Right cardiac atrium (tissue), 5 donors: ENCODE data around the gene VPS41. TPM values are rescaled to one million over a fixed set of nuclear protein-coding genes. Genes with fewer than 3 reads are reported as not detected.

Experiments
- ATAC-seq, 2 donors: fragments of 200-7000 bp; cut with Tn5 transposase; one replicate each; pipeline versions ENCODE4 v1.8.0 to v1.9.1; 2020; ENCODE audit warnings: moderate library complexity in 2 of 2, mild to moderate bottlenecking in 1 of 2
- DNase-seq, 3 donors: peaks; one replicate each; pipeline ENCODE4 v3.0.0-alpha.2; 2020
- H3K27ac ChIP-seq: one replicate; pipeline ENCODE4 v1.5.1; 2013; ENCODE audit warnings: mild to moderate bottlenecking, low read length, control low read depth, moderate library complexity
- H3K27me3 ChIP-seq: one replicate; pipeline ENCODE4 v1.6.1; 2013; ENCODE audit not compliant: control insufficient read depth, insufficient read depth
- H3K4me1 ChIP-seq: one replicate; pipeline ENCODE4 v1.6.1; 2013; ENCODE audit warnings: low read length; ENCODE audit not compliant: control insufficient read depth, insufficient read depth
- H3K4me3 ChIP-seq: one replicate; pipeline ENCODE4 v1.5.1; 2013; ENCODE audit warnings: low read length, control low read depth
- H3K9me3 ChIP-seq: one replicate; pipeline ENCODE4 v1.6.1; 2013; ENCODE audit warnings: low read length; ENCODE audit not compliant: control insufficient read depth
- WGBS: extraction: QIAGEN DNeasy Blood & Tissue Kit; methylation state at CpG from one replicate; pipeline ENCODE4 v1.1.7; 2013; 5-methylcytosine and 5-hydroxymethylcytosine counted together
- intact Hi-C, 4 donors: fragments of 100-400 bp; cut with DNase I; formaldehyde crosslinking; loops; one replicate each; pipeline versions ENCODE4 v1.11.0 to v1.14.0; 2022 to 2023
- polyA plus RNA-seq: library from polyadenylated mRNA; stranded (reverse); fragments of 200-250 nt; gene quantifications from one replicate; pipeline ENCODE4 v1.2.3, GENCODE V29; 2013
- total RNA-seq, 4 donors: library from RNA; stranded (reverse); fragmentation: NEBNext Ultra II Directional; extraction: Animal tissue kit (Norgen Biotek cat#: 25700); gene quantifications; one replicate each; pipeline ENCODE4 v1.2.1, GENCODE V29; 2021
- donor health status: healthy with polysubstance abuse.
- donor health status: DM: no; HTN: yes; CAD: no.
- donor health status: DM: no; HTN: no; CAD: no.
- donor health status: DM: no; HTN: yes; CAD: no; lungs with severe emphysema.
- donor health status: DM: yes; HTN: yes; CAD: no.

Gene VPS41
- total and polyA plus RNA-seq, 5 donors: 11.5 to 54.7 (median 45.5) TPM

DNA sequence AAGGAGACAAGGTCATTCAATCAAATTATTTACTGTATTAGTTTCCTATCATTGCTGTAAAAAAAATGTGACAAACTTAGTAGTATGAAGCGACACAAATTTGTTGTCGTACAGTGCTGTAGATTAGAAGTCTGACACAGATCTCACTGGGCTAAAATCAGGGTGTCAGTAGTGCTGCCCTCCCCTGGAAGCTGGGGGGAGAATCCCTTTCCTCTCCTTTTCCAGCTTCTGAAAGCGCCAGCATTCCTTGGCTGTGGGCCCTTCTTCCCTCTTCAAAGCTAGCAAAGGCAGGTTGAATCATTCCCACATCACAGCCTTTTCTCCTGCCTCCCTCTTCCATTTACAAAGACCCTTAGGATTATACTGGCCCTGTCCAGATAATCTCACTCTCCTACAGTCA is 28.0 kb downstream of the VPS41 start:
- Histone ChIP-seq H3K27me3 (no peaks in the 10 kb centered on the region), H3K4me1 (peaks cover 1% of the 10 kb centered on the region), H3K4me3 (no peak overlapping the region), H3K27ac (no peak overlapping the region), H3K9me3 (no peaks in the 10 kb centered on the region)
- WGBS: 93% methylated on average over 3 of the region's 3 CpGs
- no peak for ATAC-seq
- intact Hi-C loops: no loop called here
- DNase-seq: no peak

DNA sequence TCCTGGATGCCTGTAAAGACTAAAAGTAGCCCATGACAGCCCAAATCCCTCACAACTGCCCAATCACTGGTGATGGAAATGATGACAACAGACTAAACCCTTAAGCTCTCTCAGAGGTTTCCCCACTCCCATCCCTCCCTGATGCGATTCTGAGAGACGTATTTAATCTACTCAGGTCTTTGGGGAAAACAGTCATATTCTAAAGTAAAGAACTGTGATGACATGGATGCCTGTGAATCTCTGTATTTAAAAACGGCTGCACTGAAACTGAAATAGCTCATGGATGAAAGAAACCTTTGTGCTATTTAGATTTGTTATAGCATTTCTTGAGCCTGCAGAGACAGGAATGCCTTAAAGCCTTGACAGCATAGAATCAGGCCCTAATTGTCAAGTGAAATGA is 28.5 kb downstream of the VPS41 start:
- intact Hi-C loops: no loop called here
- Histone ChIP-seq H3K4me1 (peaks cover 1% of the 10 kb centered on the region), H3K27me3 (no peaks in the 10 kb centered on the region), H3K4me3 (no peak overlapping the region), H3K27ac (no peak overlapping the region), H3K9me3 (no peaks in the 10 kb centered on the region)
- WGBS: 60% methylated on average over 3 of the region's 3 CpGs
- DNase-seq (no peak), ATAC-seq (no peak)

DNA sequence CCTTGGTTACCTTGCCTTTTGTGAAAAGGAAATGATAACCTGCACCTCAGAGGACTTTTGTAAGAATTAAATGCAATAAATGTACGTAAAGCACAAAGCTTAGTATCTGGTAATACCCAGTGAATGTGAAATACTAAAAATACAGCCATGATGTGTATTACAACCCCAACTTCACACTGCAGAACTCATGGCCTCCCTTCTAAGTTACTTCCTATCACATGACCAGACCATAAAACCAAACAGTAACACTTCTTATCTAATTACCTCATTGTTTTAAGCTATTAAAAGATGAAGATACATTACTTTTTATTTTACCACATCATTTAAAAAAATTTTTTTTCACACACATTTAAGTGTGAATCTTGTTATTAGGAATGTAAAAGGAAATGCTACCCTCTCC is 29.0 kb downstream of the VPS41 start:
- no peaks in the 10 kb centered on the region for H3K27me3 ChIP-seq
- no peaks in the 10 kb centered on the region for H3K9me3 ChIP-seq
- WGBS: 93% methylated on average over 1 of the region's 1 CpG
- no peak overlapping the region for H3K27ac ChIP-seq
- intact Hi-C loops: no loop called here
- H3K4me3 ChIP-seq: no peak overlapping the region
- DNase-seq: no peak
- H3K4me1 ChIP-seq: peaks cover 1% of the 10 kb centered on the region
- no peak for ATAC-seq

DNA sequence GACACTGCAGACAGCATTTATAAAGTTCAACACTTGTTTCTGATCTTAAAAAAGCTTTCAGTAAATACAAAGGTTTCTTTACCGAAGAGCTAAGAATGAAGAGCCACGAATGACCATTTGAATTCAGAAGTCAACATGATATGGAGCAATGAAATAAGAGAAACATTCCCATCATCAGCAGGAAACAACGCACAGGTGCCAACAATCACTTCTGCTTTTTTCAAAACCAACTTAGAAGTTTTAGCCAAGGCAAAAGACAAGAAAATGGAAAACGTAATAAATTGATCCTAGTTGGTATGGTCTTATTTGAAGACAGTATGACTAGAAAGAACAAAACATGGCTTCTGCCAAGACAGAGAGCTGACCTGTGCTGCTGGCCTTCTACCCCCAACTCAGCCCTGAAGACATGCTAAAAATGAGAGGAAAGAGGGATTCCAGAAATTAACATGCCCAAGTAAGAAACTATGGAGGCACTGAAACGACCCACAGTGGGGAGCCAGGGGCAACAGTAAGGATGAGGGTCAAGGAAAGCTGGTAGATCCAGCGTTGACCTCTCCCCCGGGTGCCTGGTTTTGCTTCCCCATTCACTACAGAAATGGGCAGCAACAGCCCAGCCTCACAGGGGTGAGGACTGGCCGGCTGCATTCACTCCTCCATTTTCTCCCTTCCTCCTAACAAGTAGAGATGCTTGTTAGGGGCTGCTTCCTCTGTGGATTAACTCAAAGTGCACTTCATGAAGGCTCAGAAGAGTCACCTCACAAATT is 30.1 kb downstream of the VPS41 start:
- Histone ChIP-seq H3K4me1 (peaks cover 1% of the 10 kb centered on the region), H3K4me3 (no peak overlapping the region), H3K9me3 (no peaks in the 10 kb centered on the region), H3K27me3 (no peaks in the 10 kb centered on the region), H3K27ac (no peak overlapping the region)
- WGBS: 83% methylated on average over 8 of the region's 8 CpGs
- ATAC-seq (no peak), DNase-seq (no peak)
- intact Hi-C loops: no loop called here

DNA sequence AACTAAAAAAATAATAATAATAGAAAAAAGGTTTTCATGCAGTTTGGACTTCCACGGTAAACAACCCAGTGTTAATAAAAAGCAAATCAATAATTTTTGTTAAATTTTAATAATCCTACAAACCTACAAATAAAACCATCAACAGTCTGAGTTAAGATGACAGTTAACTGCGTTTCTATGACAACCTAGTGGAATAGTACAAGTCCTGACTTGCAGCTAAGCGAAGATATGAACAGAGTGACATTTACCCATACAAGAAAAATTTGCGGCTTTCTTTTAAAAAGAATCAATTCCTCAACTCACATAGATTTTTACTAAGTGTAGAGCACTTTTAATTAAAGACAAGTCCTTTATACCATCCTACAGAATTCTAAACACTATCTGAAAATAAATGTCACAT is 35.6 kb downstream of the VPS41 start:
- Histone ChIP-seq H3K9me3 (no peaks in the 10 kb centered on the region), H3K27ac (no peak overlapping the region), H3K27me3 (no peaks in the 10 kb centered on the region), H3K4me1 (peaks cover 3% of the 10 kb centered on the region), H3K4me3 (no peak overlapping the region)
- DNase-seq (no peak), ATAC-seq (no peak)
- 96% methylated on average over 4 of the region's 4 CpGs for WGBS
- intact Hi-C loops: no loop called here

DNA sequence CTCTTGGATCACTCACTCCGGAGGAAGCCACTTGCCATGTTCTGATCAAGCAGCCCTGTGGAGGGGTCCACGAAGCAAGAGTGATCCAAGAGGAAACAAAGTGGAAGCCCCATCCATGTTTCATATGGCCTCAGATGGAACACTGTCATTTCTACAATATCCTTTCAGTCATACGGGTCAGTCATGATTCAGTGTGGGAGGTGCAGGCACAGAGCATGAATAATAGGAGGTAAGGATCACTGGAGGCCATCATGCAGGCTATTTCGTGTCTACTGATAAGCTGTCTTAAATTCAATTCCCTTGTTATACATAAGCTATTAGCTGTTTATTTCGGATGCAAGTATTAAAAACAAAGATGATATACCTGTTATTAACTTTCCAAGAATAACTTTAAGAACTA is 36.8 kb downstream of the VPS41 start:
- intact Hi-C loops: no loop called here
- H3K27ac ChIP-seq: no peak overlapping the region
- no peak overlapping the region for H3K4me3 ChIP-seq
- H3K9me3 ChIP-seq: no peaks in the 10 kb centered on the region
- H3K27me3 ChIP-seq: no peaks in the 10 kb centered on the region
- 87% methylated on average over 5 of the region's 5 CpGs for WGBS
- DNase-seq (no peak), ATAC-seq (no peak)
- H3K4me1 ChIP-seq: peaks cover 2% of the 10 kb centered on the region

DNA sequence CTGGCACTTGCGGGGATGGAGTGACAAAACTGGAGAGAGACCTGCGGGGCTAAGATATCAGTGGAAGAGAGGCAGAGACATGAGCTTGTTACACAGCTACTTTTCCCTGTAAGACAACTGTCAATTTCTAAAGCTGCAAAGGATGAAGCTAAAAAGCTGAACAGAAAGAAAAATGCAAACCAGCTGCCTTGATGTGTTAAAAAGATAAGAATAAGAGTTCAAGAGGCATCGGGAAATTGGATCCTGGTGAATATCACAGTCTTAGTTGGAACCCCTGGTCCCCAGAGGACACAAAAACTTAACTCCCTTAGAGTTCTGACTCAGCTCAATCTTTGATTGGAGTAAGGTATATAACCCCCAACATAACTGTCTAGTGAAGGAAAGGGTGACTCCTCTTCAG is 38.8 kb downstream of the VPS41 start:
- Histone ChIP-seq H3K9me3 (no peaks in the 10 kb centered on the region), H3K27ac (no peak overlapping the region), H3K4me1 (peaks cover 2% of the 10 kb centered on the region), H3K27me3 (no peaks in the 10 kb centered on the region), H3K4me3 (no peak overlapping the region)
- 78% methylated on average over 3 of the region's 3 CpGs for WGBS
- intact Hi-C loops: no loop called here
- DNase-seq: no peak
- ATAC-seq: no peak

DNA sequence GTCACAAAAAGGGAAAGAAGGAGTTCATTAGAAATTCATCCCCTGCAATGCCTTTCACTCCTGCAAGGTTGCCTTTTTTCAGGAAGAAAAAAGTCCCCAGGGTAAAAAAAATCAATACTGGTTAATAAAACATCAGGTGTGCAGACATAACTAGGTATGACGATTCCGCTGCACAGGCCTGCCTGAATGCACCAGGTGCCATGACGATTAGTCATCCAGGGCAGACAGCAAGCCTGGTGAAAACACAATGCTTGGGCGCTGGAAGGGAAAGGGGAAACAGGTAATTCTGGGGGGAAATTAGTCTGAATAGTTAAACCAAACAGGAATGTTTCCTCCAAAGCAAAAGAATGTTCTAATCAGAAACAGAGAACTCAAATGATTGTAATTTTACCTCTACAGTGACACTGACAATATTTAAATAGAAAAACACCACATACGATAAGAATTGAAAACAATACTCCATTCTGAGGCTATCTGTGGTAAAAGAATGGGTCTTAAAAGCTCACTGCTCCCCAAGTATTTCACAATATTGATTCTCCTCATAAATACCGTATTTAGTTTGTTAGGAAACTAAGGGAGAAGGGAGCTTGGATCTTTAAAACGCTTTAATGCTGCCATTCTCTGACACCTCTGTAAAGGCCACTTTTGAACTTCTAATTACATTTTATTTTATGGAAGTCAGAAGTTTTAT is 45.2 kb downstream of the VPS41 start:
- DNase-seq (no peak), ATAC-seq (no peak)
- intact Hi-C loops: no loop called here
- no peaks in the 10 kb centered on the region for H3K27me3 ChIP-seq
- no peak overlapping the region for H3K4me3 ChIP-seq
- H3K9me3 ChIP-seq: no peaks in the 10 kb centered on the region
- H3K27ac ChIP-seq: no peak overlapping the region
- H3K4me1 ChIP-seq: no peaks in the 10 kb centered on the region
- WGBS: 90% methylated on average over 7 of the region's 7 CpGs

DNA sequence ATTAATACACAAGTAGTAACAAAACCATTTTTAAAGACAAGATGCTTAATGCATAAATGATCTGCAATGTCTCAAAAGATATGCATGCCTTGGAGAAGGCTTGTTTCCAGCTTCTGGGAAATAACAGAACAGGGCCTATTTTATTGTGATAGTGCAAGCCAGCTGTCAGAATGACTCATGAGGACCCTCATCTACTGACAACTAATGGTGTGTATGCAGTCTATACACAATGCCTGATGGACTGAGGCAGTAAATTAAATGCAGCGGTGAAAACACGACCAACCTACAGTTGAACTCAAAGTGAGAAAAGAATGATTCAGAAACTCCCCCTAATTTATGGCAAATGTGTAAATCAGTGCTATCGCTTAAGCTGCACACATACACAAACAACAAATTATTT is 46.3 kb downstream of the VPS41 start:
- 88% methylated on average over 3 of the region's 3 CpGs for WGBS
- Histone ChIP-seq H3K9me3 (no peaks in the 10 kb centered on the region), H3K27ac (no peak overlapping the region), H3K4me1 (no peaks in the 10 kb centered on the region), H3K4me3 (no peak overlapping the region), H3K27me3 (no peaks in the 10 kb centered on the region)
- DNase-seq (no peak), ATAC-seq (no peak)
- intact Hi-C loops: no loop called here

DNA sequence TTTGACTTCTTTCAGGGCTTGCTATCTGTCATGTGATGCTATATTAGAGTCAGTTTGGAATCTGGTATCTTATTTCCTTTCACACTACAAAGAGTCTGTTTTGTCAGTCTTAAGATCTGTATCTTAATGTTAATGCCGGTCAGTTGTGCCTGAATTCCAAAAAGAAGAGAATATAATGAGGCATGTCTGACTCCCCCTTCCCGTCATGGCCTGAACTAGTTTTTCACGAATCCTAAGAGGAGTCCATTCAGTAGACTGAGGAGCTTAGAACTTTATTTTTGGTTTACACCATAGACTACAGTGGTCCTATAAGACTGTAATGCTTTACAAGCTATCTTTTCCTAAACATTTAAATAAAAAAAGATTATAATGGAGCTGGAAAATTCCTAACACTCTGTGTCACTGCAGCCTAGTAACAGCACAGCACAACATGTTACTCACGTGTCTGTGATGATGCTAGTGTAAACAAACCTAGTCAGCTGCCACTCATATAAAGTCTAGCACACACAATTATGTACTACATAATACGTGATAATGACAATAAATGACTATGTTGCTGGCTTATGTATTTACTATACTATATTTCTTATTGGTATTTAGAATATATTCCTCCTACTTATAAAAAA is 50.6 kb downstream of the VPS41 start:
- 72% methylated on average over 5 of the region's 5 CpGs for WGBS
- DNase-seq: no peak
- ATAC-seq: no peak
- no peak overlapping the region for H3K4me3 ChIP-seq
- H3K27ac ChIP-seq: no peak overlapping the region
- no peaks in the 10 kb centered on the region for H3K9me3 ChIP-seq
- intact Hi-C loops: no loop called here
- no peaks in the 10 kb centered on the region for H3K27me3 ChIP-seq
- H3K4me1 ChIP-seq: no peaks in the 10 kb centered on the region

DNA sequence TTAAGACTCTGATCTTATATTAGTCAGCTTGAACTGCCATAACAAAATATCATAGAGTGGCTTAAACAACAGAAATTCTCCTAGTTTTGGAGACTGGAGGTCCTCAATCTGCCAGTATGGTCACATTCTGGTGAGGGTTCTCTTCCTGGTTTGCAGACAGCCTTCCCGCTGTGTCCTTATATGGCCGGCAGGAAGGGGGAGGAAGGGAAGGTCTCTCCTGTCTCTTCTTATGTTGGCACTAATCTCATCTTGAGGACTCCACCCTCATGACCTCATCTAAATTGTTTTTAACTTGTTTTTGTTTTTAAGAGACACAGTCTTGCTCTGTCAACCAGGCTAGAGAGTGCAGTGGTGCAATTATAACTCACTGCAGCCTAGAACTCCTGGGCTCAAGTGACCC is 53.1 kb downstream of the VPS41 start:
- 94% methylated on average over 2 of the region's 2 CpGs for WGBS
- no peaks in the 10 kb centered on the region for H3K27me3 ChIP-seq
- intact Hi-C loops: no loop called here
- H3K27ac ChIP-seq: no peak overlapping the region
- ATAC-seq: peak in 1 of 2 donors; percentile 26
- no peaks in the 10 kb centered on the region for H3K4me1 ChIP-seq
- no peak overlapping the region for H3K4me3 ChIP-seq
- H3K9me3 ChIP-seq: no peaks in the 10 kb centered on the region
- no peak for DNase-seq
